ENCODE data around the gene IL31RA.

The IL31RA gene

GRCh38 chr5:55960779-55961178 lies 109.6 kb downstream of the IL31RA start:
- no peaks in the 10 kb centered on the region for H3K79me2 ChIP-seq (ENCODE audit: insufficient read depth, low read length)
- no peaks in the 10 kb centered on the region for H3K36me3 ChIP-seq (ENCODE audit: insufficient read depth, low read length)
- ATAC-seq (ENCODE audit: insufficient read depth, low read depth): no peak

GRCh38 chr5:55965525-55965924 lies 114.4 kb downstream of the IL31RA start:
- H3K4me1 ChIP-seq (ENCODE audit: insufficient read depth, low read length): no peaks in the 10 kb centered on the region
- no peaks in the 10 kb centered on the region for H3K9me3 ChIP-seq (ENCODE audit: insufficient read depth, low read length, severe bottlenecking)
- no peaks in the 10 kb centered on the region for H3K79me2 ChIP-seq (ENCODE audit: insufficient read depth, low read length)
- H2AFZ ChIP-seq (ENCODE audit: low read depth, low read length): no peak overlapping the region
- ATAC-seq (ENCODE audit: insufficient read depth, low read depth): no peak
- DNase-seq: no peak
- H3K4me3 ChIP-seq (ENCODE audit: low read depth in 1 of 2, low read length in 2 of 2): no peak overlapping the region
- H3K27ac ChIP-seq (ENCODE audit: low read length): no peak overlapping the region
- H3K4me2 ChIP-seq (ENCODE audit: insufficient read depth, low read length): no peak overlapping the region
- H4K20me1 ChIP-seq (ENCODE audit: insufficient read depth, low read length): no peaks in the 10 kb centered on the region
- no peaks in the 10 kb centered on the region for H3K27me3 ChIP-seq (ENCODE audit: insufficient read depth, low read length, poor library complexity)
- no peak overlapping the region for H3K9ac ChIP-seq (ENCODE audit: low read depth, low read length)
- H3K36me3 ChIP-seq (ENCODE audit: insufficient read depth, low read length): no peaks in the 10 kb centered on the region
- TF ChIP-seq CTCF (IDR thresholded peaks at IDR 0.05; ENCODE audit: borderline replicate concordance, extremely low read depth, low read length, poor library complexity, severe bottlenecking): no peak
- TF ChIP-seq EZH2 (IDR thresholded peaks at IDR 0.05; ENCODE audit: borderline replicate concordance, low read depth, low read length, severe bottlenecking): no peak

More at GRCh38 chr5:55960779-55961178, 109.6 kb downstream of the IL31RA start:
- Histone ChIP-seq H3K4me1 (ENCODE audit: insufficient read depth, low read length) (no peaks in the 10 kb centered on the region), H3K4me3 (ENCODE audit: low read depth in 1 of 2, low read length in 2 of 2) (no peak overlapping the region), H3K27ac (ENCODE audit: low read length) (no peak overlapping the region), H3K9me3 (ENCODE audit: insufficient read depth, low read length, severe bottlenecking) (no peaks in the 10 kb centered on the region), H3K9ac (ENCODE audit: low read depth, low read length) (no peak overlapping the region), H4K20me1 (ENCODE audit: insufficient read depth, low read length) (no peaks in the 10 kb centered on the region), H3K27me3 (ENCODE audit: insufficient read depth, low read length, poor library complexity) (no peaks in the 10 kb centered on the region), H2AFZ (ENCODE audit: low read depth, low read length) (no peak overlapping the region), H3K4me2 (ENCODE audit: insufficient read depth, low read length) (no peak overlapping the region)
- TF ChIP-seq CTCF (IDR thresholded peaks at IDR 0.05; ENCODE audit: borderline replicate concordance, extremely low read depth, low read length, poor library complexity, severe bottlenecking): no peak
- TF ChIP-seq EZH2 (IDR thresholded peaks at IDR 0.05; ENCODE audit: borderline replicate concordance, low read depth, low read length, severe bottlenecking): no peak
- DNase-seq: no peak

GRCh38 chr5:55966284-55966683 lies 115.1 kb downstream of the IL31RA start:
- DNase-seq: no peak
- Histone ChIP-seq H2AFZ (ENCODE audit: low read depth, low read length) (no peak overlapping the region), H3K27me3 (ENCODE audit: insufficient read depth, low read length, poor library complexity) (no peaks in the 10 kb centered on the region), H3K9ac (ENCODE audit: low read depth, low read length) (no peak overlapping the region), H3K9me3 (ENCODE audit: insufficient read depth, low read length, severe bottlenecking) (no peaks in the 10 kb centered on the region), H4K20me1 (ENCODE audit: insufficient read depth, low read length) (no peaks in the 10 kb centered on the region), H3K27ac (ENCODE audit: low read length) (no peak overlapping the region), H3K36me3 (ENCODE audit: insufficient read depth, low read length) (no peaks in the 10 kb centered on the region), H3K4me1 (ENCODE audit: insufficient read depth, low read length) (no peaks in the 10 kb centered on the region), H3K4me3 (ENCODE audit: low read depth in 1 of 2, low read length in 2 of 2) (no peak overlapping the region), H3K79me2 (ENCODE audit: insufficient read depth, low read length) (no peaks in the 10 kb centered on the region), H3K4me2 (ENCODE audit: insufficient read depth, low read length) (no peak overlapping the region)
- TF ChIP-seq CTCF (IDR thresholded peaks at IDR 0.05; ENCODE audit: borderline replicate concordance, extremely low read depth, low read length, poor library complexity, severe bottlenecking): no peak
- no peak for TF ChIP-seq EZH2 (IDR thresholded peaks at IDR 0.05; ENCODE audit: borderline replicate concordance, low read depth, low read length, severe bottlenecking)
- ATAC-seq (ENCODE audit: insufficient read depth, low read depth): no peak

- Histone ChIP-seq H3K4me1 (ENCODE audit: insufficient read depth, low read length) (no peaks in the 10 kb centered on the region), H3K9me3 (ENCODE audit: insufficient read depth, low read length, severe bottlenecking) (no peaks in the 10 kb centered on the region), H3K9ac (ENCODE audit: low read depth, low read length) (no peak overlapping the region), H4K20me1 (ENCODE audit: insufficient read depth, low read length) (no peaks in the 10 kb centered on the region), H3K36me3 (ENCODE audit: insufficient read depth, low read length) (no peaks in the 10 kb centered on the region), H3K27me3 (ENCODE audit: insufficient read depth, low read length, poor library complexity) (no peaks in the 10 kb centered on the region), H2AFZ (ENCODE audit: low read depth, low read length) (no peak overlapping the region), H3K79me2 (ENCODE audit: insufficient read depth, low read length) (no peaks in the 10 kb centered on the region), H3K4me3 (ENCODE audit: low read depth in 1 of 2, low read length in 2 of 2) (no peak overlapping the region), H3K27ac (ENCODE audit: low read length) (no peak overlapping the region), H3K4me2 (ENCODE audit: insufficient read depth, low read length) (no peak overlapping the region)
- DNase-seq: no peak
- ATAC-seq (ENCODE audit: insufficient read depth, low read depth): no peak
- TF ChIP-seq EZH2 (IDR thresholded peaks at IDR 0.05; ENCODE audit: borderline replicate concordance, low read depth, low read length, severe bottlenecking) (no peak), CTCF (IDR thresholded peaks at IDR 0.05; ENCODE audit: borderline replicate concordance, extremely low read depth, low read length, poor library complexity, severe bottlenecking) (no peak)
These were observed 118.8 kb downstream of the IL31RA start for GRCh38 chr5:55969956-55970355.

Data from DND-41 (cell line).